H1 (cell line): ENCODE measurements around the gene ZNF691. TPM values are rescaled to one million over a fixed set of nuclear protein-coding genes. Genes with fewer than 3 reads are reported as not detected.

Source experiments
- CTCF ChIA-PET: fragments of 300-600 bp; sonication (Branson Sonifier 250); formaldehyde crosslinking; loops from one replicate; lab custom pipeline; 2021; ENCODE audit not compliant: partially characterized antibody; lab: Charles Lee
- POLR2A ChIA-PET: fragments of 300-600 bp; sonication (Branson Sonifier 250); formaldehyde crosslinking; loops from one replicate; lab custom pipeline; 2021; ENCODE audit warnings: inconsistent platforms; ENCODE audit not compliant: partially characterized antibody; lab: Charles Lee
- DNase-seq, 2 experiments: peaks; one replicate each; pipeline versions ENCODE4 v3.0.0 to v3.0.0-alpha.2; 2010 to 2022; ENCODE audit warnings: low spot score in 2 of 2, low read depth in 1 of 2, mixed read lengths in 1 of 2
- FAIRE-seq: peaks from 2 replicates; lab custom pipeline; 2011; peaks lifted over from hg19 to GRCh38; lab: Jason Lieb, UNC
- H2AFZ ChIP-seq: 2 replicates; pipeline ENCODE4 v1.8.1; 2012; ENCODE audit warnings: low read length, inconsistent platforms
- H2AK5ac ChIP-seq: 2 replicates; pipeline ENCODE4 v1.6.1; 2013; ENCODE audit warnings: low read depth, low read length
- H2BK120ac ChIP-seq: replicated peaks from 2 replicates; pipeline ENCODE3; 2013; ENCODE audit warnings: low read depth, low read length, inconsistent platforms
- H2BK12ac ChIP-seq: 2 replicates; pipeline ENCODE4 v1.6.1; 2013; ENCODE audit warnings: low read depth, low read length
- H2BK15ac ChIP-seq: 2 replicates; pipeline ENCODE4 v1.6.1; 2013; ENCODE audit warnings: low read length
- H2BK20ac ChIP-seq: 2 replicates; pipeline ENCODE4 v1.6.1; 2013; ENCODE audit warnings: low read length
- H2BK5ac ChIP-seq: 2 replicates; pipeline ENCODE4 v1.6.1; 2013; ENCODE audit warnings: low read depth, low read length
- H3K14ac ChIP-seq: 2 replicates; pipeline ENCODE4 v1.6.1; 2013; ENCODE audit warnings: inconsistent platforms; ENCODE audit not compliant: insufficient read length
- H3K18ac ChIP-seq: 2 replicates; pipeline ENCODE4 v1.6.1; 2013; ENCODE audit warnings: low read length; ENCODE audit errors: extremely low read depth
- H3K23ac ChIP-seq: 2 replicates; pipeline ENCODE4 v1.6.1; 2013; ENCODE audit warnings: inconsistent platforms; ENCODE audit not compliant: insufficient read length
- H3K23me2 ChIP-seq: 2 replicates; pipeline ENCODE4 v1.6.1; 2013; ENCODE audit warnings: low read depth, low read length
- H3K27ac ChIP-seq: 2 replicates; pipeline ENCODE4 v1.6.1; 2011; ENCODE audit warnings: low read depth, low read length, inconsistent platforms
- H3K27me3 ChIP-seq, 4 experiments: replicated peaks in 1 of 4; 1 replicate in 1 of 4; 2 replicates in 3 of 4; pipeline versions ENCODE4 v1.6.1 to v1.8.1; 2011 to 2013; ENCODE audit warnings: low read length in 3 of 4, mild to moderate bottlenecking in 3 of 4, inconsistent platforms in 2 of 4, mixed read lengths in 2 of 4, moderate library complexity in 1 of 4; ENCODE audit not compliant: control insufficient read depth in 3 of 4, insufficient read depth in 3 of 4; ENCODE audit errors: extremely low read depth in 1 of 4
- H3K36me3 ChIP-seq, 4 experiments: 2 replicates each; pipeline versions ENCODE4 v1.6.1 to v1.8.1; 2011 to 2013; ENCODE audit warnings: mild to moderate bottlenecking in 4 of 4, low read length in 3 of 4, moderate library complexity in 2 of 4, control low read depth in 1 of 4, inconsistent platforms in 1 of 4; ENCODE audit not compliant: insufficient read depth in 4 of 4, control insufficient read depth in 2 of 4
- H3K4ac ChIP-seq: replicated peaks from 2 replicates; pipeline ENCODE3; 2013; ENCODE audit warnings: low read length, low read depth, mixed read lengths, inconsistent platforms; ENCODE audit not compliant: insufficient read length
- H3K4me1 ChIP-seq, 4 experiments: replicated peaks in 1 of 4; 1 replicate in 1 of 4; 2 replicates in 3 of 4; pipeline versions ENCODE4 v1.6.1 to v1.8.1; 2011 to 2013; ENCODE audit warnings: low read length in 3 of 4, inconsistent platforms in 2 of 4, mixed read lengths in 1 of 4; ENCODE audit not compliant: insufficient read depth in 4 of 4, control insufficient read depth in 3 of 4
- H3K4me2 ChIP-seq, 2 experiments: 2 replicates each; pipeline versions ENCODE4 v1.6.1 to v1.8.1; 2011 to 2013; ENCODE audit warnings: low read depth in 2 of 2, low read length in 2 of 2, control low read depth in 1 of 2, inconsistent platforms in 1 of 2, mild to moderate bottlenecking in 1 of 2; ENCODE audit not compliant: insufficient read depth in 1 of 2
- H3K4me3 ChIP-seq, 4 experiments: fragments of 200-600, 300-600 bp in 1 of 4; sonication (generic), shearing (Covaris generic), sonication (Bioruptor Twin) in 1 of 4; 2 replicates each; pipeline versions ENCODE4 v1.5.1 to v1.8.1; 2011 to 2016; ENCODE audit warnings: low read length in 4 of 4, low read depth in 3 of 4, control low read depth in 2 of 4, inconsistent platforms in 2 of 4, mild to moderate bottlenecking in 2 of 4, mixed read lengths in 1 of 4, moderate library complexity in 1 of 4; ENCODE audit not compliant: insufficient read depth in 2 of 4; ENCODE audit errors: extremely low read depth in 1 of 4
- H3K56ac ChIP-seq: replicated peaks from 2 replicates; pipeline ENCODE3; 2013; ENCODE audit warnings: low read depth, mild to moderate bottlenecking, mixed read lengths, low read length, inconsistent platforms; ENCODE audit not compliant: insufficient read length
- H3K79me1 ChIP-seq: 2 replicates; pipeline ENCODE4 v1.6.1; 2013; ENCODE audit warnings: low read depth, low read length, control low read depth
- H3K79me2 ChIP-seq, 2 experiments: 2 replicates each; pipeline versions ENCODE4 v1.6.1 to v1.8.1; 2012 to 2013; ENCODE audit warnings: low read length in 2 of 2, mild to moderate bottlenecking in 2 of 2, inconsistent platforms in 1 of 2; ENCODE audit not compliant: insufficient read depth in 2 of 2, control insufficient read depth in 1 of 2
- H3K9ac ChIP-seq, 4 experiments: replicated peaks in 1 of 4; 1 replicate in 1 of 4; 2 replicates in 3 of 4; pipeline versions ENCODE4 v1.6.1 to v1.8.1; 2011 to 2013; ENCODE audit warnings: low read depth in 3 of 4, low read length in 3 of 4, control low read depth in 2 of 4, mild to moderate bottlenecking in 2 of 4, moderate library complexity in 2 of 4, inconsistent platforms in 1 of 4; ENCODE audit errors: extremely low read depth in 1 of 4
- H3K9me3 ChIP-seq, 2 experiments: 2 replicates each; pipeline versions ENCODE4 v1.6.1 to v1.8.1; 2012 to 2013; ENCODE audit warnings: mild to moderate bottlenecking in 2 of 2, moderate library complexity in 2 of 2, control low read depth in 1 of 2, inconsistent platforms in 1 of 2, low read depth in 1 of 2, low read length in 1 of 2, mixed read lengths in 1 of 2; ENCODE audit not compliant: insufficient read depth in 2 of 2
- H4K20me1 ChIP-seq, 2 experiments: replicated peaks in 1 of 2; 2 replicates each; pipeline versions ENCODE3 to v1.8.1; 2011 to 2013; ENCODE audit warnings: inconsistent platforms in 2 of 2, low read length in 2 of 2, mild to moderate bottlenecking in 1 of 2; ENCODE audit not compliant: insufficient read depth in 2 of 2, control insufficient read depth in 1 of 2
- H4K5ac ChIP-seq: 2 replicates; pipeline ENCODE4 v1.6.1; 2013; ENCODE audit warnings: low read length, low read depth, mixed read lengths, inconsistent platforms; ENCODE audit not compliant: insufficient read length
- H4K8ac ChIP-seq: 2 replicates; pipeline ENCODE4 v1.8.0; 2013; ENCODE audit warnings: mild to moderate bottlenecking, moderate library complexity, low read length, inconsistent platforms; ENCODE audit not compliant: insufficient read depth; ENCODE audit errors: extremely low read depth
- H4K91ac ChIP-seq: replicated peaks from 2 replicates; pipeline ENCODE3; 2013; ENCODE audit warnings: low read length, mixed read lengths, inconsistent platforms; ENCODE audit not compliant: insufficient read length
- ASH2L ChIP-seq: fragments of 200-600, 300-600 bp; sonication (generic); IDR thresholded peaks from one replicate; pipeline ENCODE4 v1.7.1; 2017; ENCODE audit warnings: low read length
- ATF3 ChIP-seq: IDR thresholded peaks from 2 replicates; pipeline ENCODE4 v1.6.1; 2011; ENCODE audit warnings: low read depth, mild to moderate bottlenecking, low read length; ENCODE audit not compliant: insufficient read depth
- CBX8 ChIP-seq: fragments of 300-800, 300-1000 bp; sonication (generic); IDR thresholded peaks from 2 replicates; pipeline ENCODE4 v1.7.1; 2016; ENCODE audit warnings: low read depth, low read length, borderline replicate concordance
- CREB1 ChIP-seq: IDR thresholded peaks from 2 replicates; pipeline ENCODE4 v1.6.1; 2012; ENCODE audit warnings: inconsistent platforms
- EZH2 ChIP-seq: fragments of 200-600 bp; sonication (generic); IDR thresholded peaks from 2 replicates; pipeline ENCODE4 v1.7.1; 2012; ENCODE audit warnings: low read depth, mild to moderate bottlenecking, moderate library complexity, low read length, inconsistent platforms; ENCODE audit not compliant: severe bottlenecking
- KDM5A ChIP-seq: fragments of 200-600 bp; IDR thresholded peaks from 2 replicates; pipeline ENCODE4 v1.7.1; 2012; ENCODE audit warnings: mild to moderate bottlenecking, low read length, inconsistent platforms, mixed read lengths
- MAX ChIP-seq: IDR thresholded peaks from 2 replicates; pipeline ENCODE4 v1.6.1; 2012; ENCODE audit warnings: inconsistent platforms
- POLR2AphosphoS5 ChIP-seq: IDR thresholded peaks from 2 replicates; pipeline ENCODE4 v1.6.1; 2011; ENCODE audit warnings: low read depth, low read length
- SP4 ChIP-seq: IDR thresholded peaks from 2 replicates; pipeline ENCODE4 v1.6.1; 2012; ENCODE audit warnings: low read length, inconsistent platforms
- SUZ12 ChIP-seq: fragments of 200-600 bp; sonication (generic); IDR thresholded peaks from 2 replicates; pipeline ENCODE4 v1.6.1; 2012; ENCODE audit warnings: mild to moderate bottlenecking, inconsistent platforms, low read length, moderate library complexity, mixed read lengths
- ZNF274 ChIP-seq: IDR thresholded peaks from 2 replicates; pipeline ENCODE4 v1.7.0; 2012; ENCODE audit warnings: low read length, borderline replicate concordance; ENCODE audit errors: extremely low read depth
- WGBS, 2 experiments: shearing (Covaris generic) in 1 of 2; methylation state at CpG; one replicate each; pipeline versions ENCODE4 v1.1.6 to v1.1.7; 2013 to 2015; ENCODE audit warnings: low lambda C conversion rate in 2 of 2, mixed read lengths in 2 of 2, inconsistent platforms in 1 of 2, low coverage in 1 of 2, missing lambda C conversion rate in 1 of 2; ENCODE audit not compliant: insufficient replicate concordance in 2 of 2, insufficient coverage in 1 of 2, insufficient read length in 1 of 2; ENCODE audit errors: extremely low coverage in 1 of 2, missing lambda C conversion rate in 1 of 2; 5-methylcytosine and 5-hydroxymethylcytosine counted together
- polyA plus RNA-seq, 7 experiments: library from polyadenylated mRNA; depleted of rRNA in 3 of 7; stranded (reverse) in 5 of 7; unstranded in 2 of 7; fragments of >200 nt in 5 of 7; fragments of 200-250 nt in 2 of 7; gene quantifications; 1 replicate in 5 of 7; 2 replicates in 1 of 7; 4 replicates in 1 of 7; pipeline versions ENCODE4 v1.2.1 to v1.2.3, GENCODE V29; 2011 to 2013; ENCODE audit warnings: missing spikeins in 2 of 7, mixed read lengths in 2 of 7
- total RNA-seq: library from RNA; stranded (reverse); fragmentation: NEBNext Ultra II Directional; extraction: Animal tissue kit (Norgen Biotek cat#: 25700); gene quantifications from 2 replicates; pipeline ENCODE4 v1.2.1, GENCODE V29; 2021

Gene ZNF691
- total and polyA plus RNA-seq, 2 of the 8 experiments (the other 6 are each of a cell fraction or from before 2014, with no cell fraction given), result 19.5 TPM

GRCh38 chr1:42866549-42866948 lies 20.1 kb downstream of the ZNF691 start:
- ChIA-PET CTCF (no interaction called here), POLR2A (interaction anchor here (1.5 kb wide), 1 partner anchor 10 kb away, joined by 3 read pairs; no protein-coding TSS in a partner anchor)
- Histone ChIP-seq H4K91ac (no peak overlapping the region), H3K14ac (no peak overlapping the region), H3K79me1 (no peaks in the 10 kb centered on the region), H4K20me1 (no peaks in the 10 kb centered on the region), H3K9me3 (peaks cover 0 to 3% of the 10 kb centered on the region in 2 experiments; a peak in 1 of 4 replicates), H3K23me2 (no peaks in the 10 kb centered on the region), H3K18ac (no peak overlapping the region), H3K4me1 (no peaks in the 10 kb centered on the region), H3K4me2 (no peak overlapping the region), H3K56ac (no peak overlapping the region), H2BK20ac (no peak overlapping the region), H2AFZ (no peak overlapping the region), H3K23ac (no peak overlapping the region), H3K27me3 (no peaks in the 10 kb centered on the region), H2AK5ac (no peak overlapping the region), H2BK120ac (no peak overlapping the region), H3K36me3 (no peaks in the 10 kb centered on the region), H3K27ac (no peak overlapping the region), H3K4ac (no peak overlapping the region), H2BK15ac (no peak overlapping the region), H3K79me2 (no peaks in the 10 kb centered on the region), H3K4me3 (no peak overlapping the region), H4K8ac (no peak overlapping the region), H4K5ac (no peak overlapping the region), H3K9ac (no peak overlapping the region), H2BK12ac (no peak overlapping the region), H2BK5ac (no peak overlapping the region)
- no peak for FAIRE-seq
- TF ChIP-seq MAX (no peak), EZH2 (no peak), ZNF274 (no peak), ASH2L (no peak), SP4 (no peak), SUZ12 (no peak), ATF3 (no peak), KDM5A (no peak), CBX8 (no peak), CREB1 (no peak), POLR2AphosphoS5 (no peak)
- no peak for DNase-seq
- WGBS, 2 experiments, result 90% methylated on average over 5 of the region's 5 CpGs; no CpG with 5 or more reads in 1 of the 2 experiments
